ENCODE data around the gene AP3D1.

DNA sequence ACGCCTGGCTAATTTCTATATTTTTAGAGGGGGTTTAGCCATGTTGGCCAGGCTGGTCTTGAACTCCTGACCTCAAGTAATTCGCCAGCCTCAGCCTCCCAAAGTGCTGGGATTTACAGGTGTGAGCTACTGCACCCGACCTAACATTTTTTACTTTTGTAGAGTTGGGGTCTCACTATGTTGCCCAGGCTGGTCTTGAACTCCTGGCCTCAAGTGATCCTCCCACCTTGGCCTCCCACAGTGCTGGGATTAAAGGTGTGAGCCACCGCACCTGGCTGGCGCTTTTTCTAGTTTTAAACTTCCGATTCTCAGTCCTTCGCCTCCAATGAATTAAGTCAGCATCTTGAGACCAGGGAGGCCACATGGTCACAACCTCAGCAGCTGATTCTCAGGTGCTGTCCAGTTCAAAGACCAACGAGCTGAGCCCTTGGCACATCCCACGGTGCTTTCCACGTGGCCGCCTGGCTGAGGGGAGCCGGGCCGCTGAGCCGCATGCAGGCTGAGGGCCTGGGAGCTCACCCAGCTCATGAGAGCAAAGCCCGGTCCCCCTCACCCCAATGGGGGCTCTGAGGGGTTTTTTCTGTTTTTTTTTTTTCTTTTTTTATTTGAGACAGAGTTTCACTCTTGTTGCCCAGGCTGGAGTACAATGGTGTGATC lies 9.1 kb downstream of the AP3D1 start:
- TF ChIP-seq, protein P1, sequence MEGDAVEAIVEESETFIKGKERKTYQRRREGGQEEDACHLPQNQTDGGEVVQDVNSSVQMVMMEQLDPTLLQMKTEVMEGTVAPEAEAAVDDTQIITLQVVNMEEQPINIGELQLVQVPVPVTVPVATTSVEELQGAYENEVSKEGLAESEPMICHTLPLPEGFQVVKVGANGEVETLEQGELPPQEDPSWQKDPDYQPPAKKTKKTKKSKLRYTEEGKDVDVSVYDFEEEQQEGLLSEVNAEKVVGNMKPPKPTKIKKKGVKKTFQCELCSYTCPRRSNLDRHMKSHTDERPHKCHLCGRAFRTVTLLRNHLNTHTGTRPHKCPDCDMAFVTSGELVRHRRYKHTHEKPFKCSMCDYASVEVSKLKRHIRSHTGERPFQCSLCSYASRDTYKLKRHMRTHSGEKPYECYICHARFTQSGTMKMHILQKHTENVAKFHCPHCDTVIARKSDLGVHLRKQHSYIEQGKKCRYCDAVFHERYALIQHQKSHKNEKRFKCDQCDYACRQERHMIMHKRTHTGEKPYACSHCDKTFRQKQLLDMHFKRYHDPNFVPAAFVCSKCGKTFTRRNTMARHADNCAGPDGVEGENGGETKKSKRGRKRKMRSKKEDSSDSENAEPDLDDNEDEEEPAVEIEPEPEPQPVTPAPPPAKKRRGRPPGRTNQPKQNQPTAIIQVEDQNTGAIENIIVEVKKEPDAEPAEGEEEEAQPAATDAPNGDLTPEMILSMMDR (IDR thresholded peaks at IDR 0.05), result no peak
- no peak for TF ChIP-seq POLR2A (IDR thresholded peaks at IDR 0.05)
